HL-60 (cell line): ENCODE data around the gene PCSK2.

ENCODE experiments used
- GABPA ChIP-seq: IDR thresholded peaks from 2 replicates; pipeline ENCODE4 v1.6.1; 2012; ENCODE audit warnings: low read depth
- TF ChIP-seq, protein P1 (sequence below): IDR thresholded peaks from one replicate; pipeline ENCODE4 v1.5.1; 2011; ENCODE audit warnings: low read length, control low read depth, inconsistent platforms; ENCODE audit not compliant: insufficient read depth

GRCh38 chr20:17298171-17298570 is 71.3 kb downstream of the PCSK2 start:
- TF ChIP-seq, protein P1, sequence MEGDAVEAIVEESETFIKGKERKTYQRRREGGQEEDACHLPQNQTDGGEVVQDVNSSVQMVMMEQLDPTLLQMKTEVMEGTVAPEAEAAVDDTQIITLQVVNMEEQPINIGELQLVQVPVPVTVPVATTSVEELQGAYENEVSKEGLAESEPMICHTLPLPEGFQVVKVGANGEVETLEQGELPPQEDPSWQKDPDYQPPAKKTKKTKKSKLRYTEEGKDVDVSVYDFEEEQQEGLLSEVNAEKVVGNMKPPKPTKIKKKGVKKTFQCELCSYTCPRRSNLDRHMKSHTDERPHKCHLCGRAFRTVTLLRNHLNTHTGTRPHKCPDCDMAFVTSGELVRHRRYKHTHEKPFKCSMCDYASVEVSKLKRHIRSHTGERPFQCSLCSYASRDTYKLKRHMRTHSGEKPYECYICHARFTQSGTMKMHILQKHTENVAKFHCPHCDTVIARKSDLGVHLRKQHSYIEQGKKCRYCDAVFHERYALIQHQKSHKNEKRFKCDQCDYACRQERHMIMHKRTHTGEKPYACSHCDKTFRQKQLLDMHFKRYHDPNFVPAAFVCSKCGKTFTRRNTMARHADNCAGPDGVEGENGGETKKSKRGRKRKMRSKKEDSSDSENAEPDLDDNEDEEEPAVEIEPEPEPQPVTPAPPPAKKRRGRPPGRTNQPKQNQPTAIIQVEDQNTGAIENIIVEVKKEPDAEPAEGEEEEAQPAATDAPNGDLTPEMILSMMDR, result no peak
- no peak for TF ChIP-seq GABPA
